CD14-positive monocyte (primary cell): Measurements from ENCODE around the gene STARD3. TPM values are rescaled to one million over a fixed set of nuclear protein-coding genes. Genes with fewer than 3 reads are reported as not detected.

Source experiments
- DNase-seq, 3 donors: peaks; one replicate each; pipeline ENCODE4 v3.0.0-alpha.2; 2011 to 2022
- H2AFZ ChIP-seq: 2 replicates; pipeline ENCODE4 v1.6.0; 2012; ENCODE audit warnings: mild to moderate bottlenecking, low read depth, low read length, inconsistent platforms; ENCODE audit not compliant: insufficient read depth, poor library complexity, severe bottlenecking
- H3K27ac ChIP-seq, 2 donors: 1 replicate in 1 of 2; 2 replicates in 1 of 2; pipeline ENCODE4 v1.5.1; 2012 to 2013; ENCODE audit warnings: low read length in 2 of 2, control low read depth in 1 of 2, inconsistent platforms in 1 of 2, low read depth in 1 of 2, mild to moderate bottlenecking in 1 of 2
- H3K27me3 ChIP-seq, 2 donors: one replicate each; pipeline versions ENCODE4 v1.6.0 to v1.6.1; 2011 to 2013; ENCODE audit warnings: low read length in 2 of 2; ENCODE audit not compliant: control insufficient read depth in 2 of 2, insufficient read depth in 2 of 2
- H3K36me3 ChIP-seq, 2 donors: replicated peaks in 1 of 2; 1 replicate in 1 of 2; 2 replicates in 1 of 2; pipeline versions ENCODE4 v1.5.1 to v1.6.1; 2012 to 2013; ENCODE audit warnings: low read length in 2 of 2, control low read depth in 1 of 2, inconsistent platforms in 1 of 2, mild to moderate bottlenecking in 1 of 2; ENCODE audit not compliant: insufficient read depth in 2 of 2, control insufficient read depth in 1 of 2
- H3K4me1 ChIP-seq, 2 donors: 1 replicate in 1 of 2; 2 replicates in 1 of 2; pipeline versions ENCODE4 v1.5.1 to v1.6.1; 2012 to 2013; ENCODE audit warnings: low read length in 2 of 2, control low read depth in 1 of 2, inconsistent platforms in 1 of 2, mild to moderate bottlenecking in 1 of 2, moderate library complexity in 1 of 2; ENCODE audit not compliant: insufficient read depth in 2 of 2, control insufficient read depth in 1 of 2
- H3K4me2 ChIP-seq: replicated peaks from 2 replicates; pipeline ENCODE3; 2012; ENCODE audit warnings: low read length, moderate library complexity, mild to moderate bottlenecking; ENCODE audit not compliant: poor library complexity, severe bottlenecking; ENCODE audit errors: extremely low read depth
- H3K4me3 ChIP-seq, 3 experiments: fragments of 200-600 bp in 1 of 3; sonication (generic) in 1 of 3; replicated peaks in 1 of 3; 1 replicate in 2 of 3; 2 replicates in 1 of 3; pipeline ENCODE4 v1.5.1; 2011 to 2013; ENCODE audit warnings: low read length in 3 of 3, mild to moderate bottlenecking in 3 of 3, control low read depth in 2 of 3, low read depth in 2 of 3, inconsistent platforms in 1 of 3, moderate library complexity in 1 of 3
- H3K79me2 ChIP-seq: 2 replicates; pipeline ENCODE4 v1.6.0; 2012; ENCODE audit warnings: mild to moderate bottlenecking, control low read depth, inconsistent platforms, low read length, moderate library complexity; ENCODE audit not compliant: insufficient read depth
- H3K9ac ChIP-seq: 2 replicates; pipeline ENCODE4 v1.6.0; 2017; ENCODE audit warnings: low read length, mild to moderate bottlenecking; ENCODE audit not compliant: insufficient read depth, poor library complexity, severe bottlenecking
- H3K9me3 ChIP-seq, 2 donors: replicated peaks in 1 of 2; 1 replicate in 1 of 2; 2 replicates in 1 of 2; pipeline versions ENCODE4 v1.5.1 to v1.6.1; 2012 to 2013; ENCODE audit warnings: low read length in 2 of 2, control low read depth in 1 of 2; ENCODE audit not compliant: control insufficient read depth in 1 of 2, insufficient read depth in 1 of 2
- H4K20me1 ChIP-seq: 2 replicates; pipeline ENCODE4 v1.6.0; 2012; ENCODE audit warnings: mild to moderate bottlenecking, low read length, control low read depth, moderate library complexity; ENCODE audit not compliant: insufficient read depth
- H3K27ac Mint-ChIP-seq, 7 donors: one replicate each; pipeline ENCODE4 v1.8.0; 2020; ENCODE audit warnings: mild to moderate bottlenecking in 7 of 7, mixed read lengths in 7 of 7, moderate library complexity in 6 of 7, inconsistent platforms in 2 of 7
- H3K27me3 Mint-ChIP-seq, 3 donors: one replicate each; pipeline ENCODE4 v1.8.0; 2021 to 2022; ENCODE audit warnings: low read depth in 3 of 3, mild to moderate bottlenecking in 3 of 3, mixed read lengths in 3 of 3, moderate library complexity in 3 of 3, inconsistent platforms in 1 of 3
- H3K36me3 Mint-ChIP-seq, 2 donors: one replicate each; pipeline ENCODE4 v1.8.0; 2020; ENCODE audit warnings: mixed read lengths in 2 of 2, inconsistent platforms in 1 of 2, mild to moderate bottlenecking in 1 of 2
- H3K4me1 Mint-ChIP-seq: one replicate; pipeline ENCODE4 v1.8.0; 2020; ENCODE audit warnings: mild to moderate bottlenecking, mixed read lengths
- H3K4me3 Mint-ChIP-seq, 2 donors: one replicate each; pipeline ENCODE4 v1.8.0; 2020; ENCODE audit warnings: mild to moderate bottlenecking in 2 of 2, mixed read lengths in 2 of 2, moderate library complexity in 1 of 2
- H3K9me3 Mint-ChIP-seq, 7 donors: one replicate each; pipeline ENCODE4 v1.8.0; 2020 to 2022; ENCODE audit warnings: mixed read lengths in 7 of 7, mild to moderate bottlenecking in 6 of 7, moderate library complexity in 6 of 7, inconsistent platforms in 2 of 7
- CTCF ChIP-seq: fragments of 200-600 bp; IDR thresholded peaks from one replicate; pipeline ENCODE4 v1.8.0; 2022; ENCODE audit warnings: antibody characterized with exemption, mild to moderate bottlenecking
- WGBS: methylation state at CpG from one replicate; pipeline ENCODE4 v1.1.5; 2013; ENCODE audit warnings: missing lambda C conversion rate; ENCODE audit not compliant: insufficient coverage; 5-methylcytosine and 5-hydroxymethylcytosine counted together
- intact Hi-C, 2 donors: fragments of 100-400 bp; cut with micrococcal nuclease; formaldehyde crosslinking; loops; one replicate each; pipeline versions ENCODE4 v1.15.0 to v1.15.1; 2023
- polyA plus RNA-seq, 3 donors: library from polyadenylated mRNA; depleted of rRNA in 1 of 3; unstranded in 2 of 3; stranded (reverse) in 1 of 3; fragments of 300-500 nt in 2 of 3; fragments of >200 nt in 1 of 3; fragmentation: Illumina TruSeq in 2 of 3; gene quantifications; 1 replicate in 2 of 3; 2 replicates in 1 of 3; pipeline ENCODE4 v1.2.3, GENCODE V29; 2012 to 2021

STARD3 gene
- polyA plus RNA-seq, 3 donors = 35.1 to 114 (median 45.3) TPM

- intact Hi-C loops = loop anchor here in 1 of 2 donors (1.0 kb wide), 1 partner anchor 11 kb away; no protein-coding TSS in a partner anchor
These were observed 3.3 kb upstream of the STARD3 start for GRCh38 chr17:39633570-39634183.

GRCh38 chr17:39634384-39634871 lies 2.5 kb upstream of the STARD3 start:
- H2AFZ ChIP-seq = no peak overlapping the region
- peaks cover 27% of the 10 kb centered on the region for H3K79me2 ChIP-seq
- no peak overlapping the region for H3K27ac ChIP-seq
- no peak overlapping the region for H3K4me3 Mint-ChIP-seq
- intact Hi-C loops = loop anchor here in 1 of 2 donors (1.0 kb wide), 1 partner anchor 12 kb away; no protein-coding TSS in a partner anchor
- no peaks in the 10 kb centered on the region for H3K9me3 Mint-ChIP-seq
- no peaks in the 10 kb centered on the region for H3K9me3 ChIP-seq
- H3K4me1 Mint-ChIP-seq = peaks cover 57% of the 10 kb centered on the region
- peak; percentile 90 for TF ChIP-seq CTCF
- H3K4me3 ChIP-seq = no peak overlapping the region
- H3K27me3 ChIP-seq = peaks cover 0 to 4% of the 10 kb centered on the region in 2 donors
- WGBS = no CpG with 5 or more reads among the region's 2 CpGs
- peaks cover 11 to 18% (median 14%) of the 10 kb centered on the region in 3 donors for H3K27me3 Mint-ChIP-seq
- peaks cover 2 to 10% of the 10 kb centered on the region in 2 donors for H3K36me3 Mint-ChIP-seq
- peaks cover 44 to 57% of the 10 kb centered on the region in 2 donors for H3K4me1 ChIP-seq
- no peak overlapping the region for H3K4me2 ChIP-seq
- H3K36me3 ChIP-seq = no peaks in the 10 kb centered on the region
- peak overlapping the region in 1 of 7 donors; percentile 45 for H3K27ac Mint-ChIP-seq
- peak in 2 of 3 donors; percentile 44 to 50 for DNase-seq
- H3K9ac ChIP-seq = no peak overlapping the region
- peaks cover 17% of the 10 kb centered on the region for H4K20me1 ChIP-seq

More at GRCh38 chr17:39633570-39634183, 3.3 kb upstream of the STARD3 start:
- peaks cover 14 to 19% (median 16%) of the 10 kb centered on the region in 3 donors for H3K27me3 Mint-ChIP-seq
- H2AFZ ChIP-seq = no peak overlapping the region
- H3K79me2 ChIP-seq = peaks cover 19% of the 10 kb centered on the region
- H3K4me1 ChIP-seq = peaks cover 44 to 56% of the 10 kb centered on the region in 2 donors
- H3K4me1 Mint-ChIP-seq = peaks cover 53% of the 10 kb centered on the region
- H4K20me1 ChIP-seq = peaks cover 11% of the 10 kb centered on the region
- 82% methylated on average over 7 of the region's 8 CpGs for WGBS
- TF ChIP-seq CTCF = no peak
- H3K27ac Mint-ChIP-seq = no peak overlapping the region
- no peak overlapping the region for H3K4me3 Mint-ChIP-seq
- peaks cover 0 to 5% of the 10 kb centered on the region in 2 donors for H3K27me3 ChIP-seq
- H3K4me2 ChIP-seq = no peak overlapping the region
- no peak overlapping the region for H3K27ac ChIP-seq
- H3K9ac ChIP-seq = no peak overlapping the region
- no peak overlapping the region for H3K4me3 ChIP-seq
- no peaks in the 10 kb centered on the region for H3K9me3 Mint-ChIP-seq
- DNase-seq = no peak
- no peaks in the 10 kb centered on the region for H3K9me3 ChIP-seq
- no peaks in the 10 kb centered on the region for H3K36me3 ChIP-seq
- H3K36me3 Mint-ChIP-seq = peaks cover 2 to 5% of the 10 kb centered on the region in 2 donors
